Measurements from ENCODE around the gene ENOSF1.
"Not testable (repeated sequence)": the region's sequence is repeated elsewhere in the genome, so short reads cannot be mapped to it uniquely, and the experiment has no call there.

The ENOSF1 gene

DNA sequence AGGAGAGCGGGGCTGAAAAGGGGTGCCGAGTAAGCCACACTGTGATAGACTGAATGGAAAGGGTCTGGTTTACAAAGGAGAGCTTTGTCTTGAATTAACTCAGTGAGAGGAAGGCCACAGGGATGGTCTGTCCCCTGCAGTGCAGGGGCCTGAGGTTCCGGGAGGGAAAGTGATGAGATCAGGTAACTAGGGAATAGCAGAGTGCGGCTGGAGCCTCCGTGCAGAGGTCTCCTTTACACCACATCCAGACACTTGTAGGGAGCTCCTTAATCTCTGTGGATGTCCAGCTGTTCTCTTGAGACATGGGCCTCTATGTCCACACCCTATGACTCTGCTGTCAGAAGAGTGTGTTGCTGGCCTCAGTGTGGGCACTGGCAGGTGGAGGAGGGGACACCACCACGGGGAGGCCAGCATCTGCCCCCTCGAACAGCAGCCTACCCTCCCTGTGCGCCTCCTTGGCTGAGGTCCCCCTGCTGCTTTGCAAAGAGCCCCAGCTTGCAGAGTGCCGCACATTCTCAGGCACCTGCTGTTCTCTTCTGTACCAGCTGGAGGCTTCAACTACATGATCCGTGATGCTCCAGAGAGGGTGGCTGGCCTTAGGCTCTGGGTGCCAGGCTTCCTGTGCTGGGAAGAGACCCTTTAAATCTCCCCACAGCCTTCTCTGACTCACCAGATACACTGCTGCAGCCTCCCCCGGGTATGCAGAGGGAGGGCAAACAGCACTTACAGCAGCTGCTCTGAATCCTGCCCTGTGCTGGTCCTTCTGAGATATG is 25.9 kb downstream of the ENOSF1 start:
- Histone ChIP-seq H3K4me3 (no peak overlapping the region), H3K27ac (no peak overlapping the region)
- no peak for DNase-seq (ENCODE audit: low spot score)
- TF ChIP-seq, protein P1, sequence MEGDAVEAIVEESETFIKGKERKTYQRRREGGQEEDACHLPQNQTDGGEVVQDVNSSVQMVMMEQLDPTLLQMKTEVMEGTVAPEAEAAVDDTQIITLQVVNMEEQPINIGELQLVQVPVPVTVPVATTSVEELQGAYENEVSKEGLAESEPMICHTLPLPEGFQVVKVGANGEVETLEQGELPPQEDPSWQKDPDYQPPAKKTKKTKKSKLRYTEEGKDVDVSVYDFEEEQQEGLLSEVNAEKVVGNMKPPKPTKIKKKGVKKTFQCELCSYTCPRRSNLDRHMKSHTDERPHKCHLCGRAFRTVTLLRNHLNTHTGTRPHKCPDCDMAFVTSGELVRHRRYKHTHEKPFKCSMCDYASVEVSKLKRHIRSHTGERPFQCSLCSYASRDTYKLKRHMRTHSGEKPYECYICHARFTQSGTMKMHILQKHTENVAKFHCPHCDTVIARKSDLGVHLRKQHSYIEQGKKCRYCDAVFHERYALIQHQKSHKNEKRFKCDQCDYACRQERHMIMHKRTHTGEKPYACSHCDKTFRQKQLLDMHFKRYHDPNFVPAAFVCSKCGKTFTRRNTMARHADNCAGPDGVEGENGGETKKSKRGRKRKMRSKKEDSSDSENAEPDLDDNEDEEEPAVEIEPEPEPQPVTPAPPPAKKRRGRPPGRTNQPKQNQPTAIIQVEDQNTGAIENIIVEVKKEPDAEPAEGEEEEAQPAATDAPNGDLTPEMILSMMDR (IDR thresholded peaks at IDR 0.05): no peak

DNA sequence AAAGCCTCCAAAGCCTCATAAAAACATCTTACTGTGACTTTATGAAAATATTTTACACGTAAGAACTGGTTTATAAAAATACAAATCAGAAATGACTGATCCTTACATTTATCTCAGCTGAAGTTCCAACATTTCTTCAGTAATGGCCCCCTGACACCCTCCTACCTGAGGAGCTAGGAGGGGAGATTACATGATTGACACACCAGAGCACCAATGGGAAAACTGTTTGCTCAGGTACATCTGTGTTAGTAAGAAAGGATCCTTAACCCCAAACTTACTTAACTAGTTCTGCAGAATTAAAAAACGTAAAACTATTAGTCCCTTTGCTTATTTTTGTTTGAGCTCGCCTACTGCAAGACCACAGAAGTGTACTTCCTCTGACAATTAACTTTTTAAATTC is 27.0 kb downstream of the ENOSF1 start:
- DNase-seq (ENCODE audit: low spot score): no peak
- H3K4me3 ChIP-seq: no peak overlapping the region
- no peak overlapping the region for H3K27ac ChIP-seq
- TF ChIP-seq, protein P1 (IDR thresholded peaks at IDR 0.05): no peak

DNA sequence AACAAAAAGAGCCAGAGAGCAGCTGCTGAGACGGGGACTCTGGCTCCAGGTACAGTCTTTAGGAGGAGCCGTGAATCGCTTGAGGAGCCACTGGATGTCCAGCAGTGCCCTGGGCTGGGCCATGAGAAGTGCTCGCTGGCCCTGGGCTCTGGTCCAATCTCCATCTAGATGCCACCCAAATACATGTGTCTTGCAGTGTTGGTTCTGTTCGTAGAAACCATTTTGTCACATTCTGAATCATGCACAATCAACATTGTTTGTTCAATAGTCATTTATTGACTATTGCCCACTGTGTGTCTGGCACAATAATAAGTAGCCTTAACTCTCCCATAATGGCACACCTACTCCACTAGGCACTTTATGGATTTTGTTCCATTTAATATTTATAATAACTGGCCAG is 28.9 kb downstream of the ENOSF1 start:
- no peak overlapping the region for H3K4me3 ChIP-seq
- TF ChIP-seq, protein P1 (IDR thresholded peaks at IDR 0.05): no peak
- no peak overlapping the region for H3K27ac ChIP-seq
- no peak for DNase-seq (ENCODE audit: low spot score)

DNA sequence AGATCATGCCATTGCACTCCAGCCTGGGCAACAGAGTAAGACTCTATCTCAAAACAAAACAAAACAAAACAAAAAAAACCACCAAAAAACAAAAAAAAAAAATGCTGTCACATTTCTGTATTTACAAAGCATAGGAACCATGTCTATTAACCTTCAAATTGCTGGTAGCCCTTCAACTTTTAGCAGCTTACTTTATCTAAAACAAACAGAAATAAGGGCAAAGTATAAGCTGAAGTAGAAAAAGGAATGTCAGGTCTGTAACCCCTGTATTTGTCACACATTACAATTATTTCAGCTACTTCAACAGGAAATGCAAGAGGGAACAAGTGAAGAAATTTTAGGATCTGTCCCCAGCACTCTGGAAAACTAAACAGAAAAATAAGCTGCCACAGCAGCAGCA is 29.6 kb downstream of the ENOSF1 start:
- Histone ChIP-seq H3K27ac (no peak overlapping the region), H3K4me3 (no peak overlapping the region)
- TF ChIP-seq, protein P1 (IDR thresholded peaks at IDR 0.05): no peak
- no peak for DNase-seq (ENCODE audit: low spot score)

DNA sequence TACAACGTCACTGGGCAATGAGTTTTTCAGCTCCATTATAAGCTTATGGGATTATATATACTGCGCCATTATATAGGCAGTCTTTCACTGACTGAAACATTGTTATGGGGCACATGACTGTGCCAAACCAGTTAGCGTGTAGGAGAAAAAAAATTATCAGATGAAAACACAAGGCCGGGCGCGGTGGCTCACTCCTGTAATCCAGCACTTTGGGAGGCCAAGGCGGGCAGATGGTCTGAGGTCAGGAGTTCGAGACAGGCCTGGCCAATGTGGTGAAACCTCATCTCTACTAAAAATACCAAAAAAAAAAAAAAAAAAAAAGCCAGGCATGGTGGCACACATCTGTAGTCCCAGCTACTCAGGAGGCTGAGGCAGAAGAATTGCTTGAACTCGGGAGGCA is 30.0 kb downstream of the ENOSF1 start:
- DNase-seq (ENCODE audit: low spot score); H3K4me3 ChIP-seq; H3K27ac ChIP-seq: not testable (repeated sequence)

DNA sequence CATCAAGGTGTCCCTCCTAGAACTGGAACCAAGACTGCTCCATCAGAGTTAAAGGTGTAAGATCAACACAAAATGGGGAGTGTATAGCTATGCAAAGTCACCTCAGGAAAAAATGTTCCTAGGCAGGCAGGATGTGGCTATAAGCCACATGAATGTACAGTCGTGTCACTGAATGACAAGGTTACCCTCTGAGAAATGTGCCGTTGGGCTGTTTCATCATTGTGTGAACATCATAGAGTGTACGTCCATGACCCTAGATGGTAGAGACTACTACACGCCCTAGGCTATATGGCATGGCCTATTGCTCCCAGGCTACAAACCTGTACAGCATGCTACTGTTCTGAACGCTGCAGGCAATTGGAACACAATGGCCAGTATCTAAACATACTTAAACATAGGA is 30.4 kb downstream of the ENOSF1 start:
- no peak for DNase-seq (ENCODE audit: low spot score)
- no peak overlapping the region for H3K4me3 ChIP-seq
- TF ChIP-seq, protein P1 (IDR thresholded peaks at IDR 0.05): no peak
- H3K27ac ChIP-seq: no peak overlapping the region

DNA sequence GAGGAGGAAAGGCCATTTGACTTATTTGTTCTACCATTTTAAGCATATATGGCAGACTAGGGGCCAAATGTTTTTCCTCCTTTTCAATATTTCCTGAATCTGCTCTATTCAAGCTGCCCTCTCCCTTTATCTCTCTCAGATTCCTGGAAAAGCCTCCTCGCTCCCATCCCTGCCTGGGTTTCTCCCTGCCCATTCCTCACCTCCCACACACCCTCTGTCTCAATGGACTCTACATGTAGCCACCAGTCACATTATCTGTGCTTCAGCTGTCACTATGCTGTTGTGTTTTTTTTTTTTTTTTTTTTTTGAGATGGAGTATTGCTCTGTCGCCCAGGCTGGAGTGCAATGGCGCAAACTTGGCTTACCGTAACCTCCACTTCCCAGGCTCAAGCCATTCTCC is 32.0 kb downstream of the ENOSF1 start:
- no peak overlapping the region for H3K27ac ChIP-seq
- no peak overlapping the region for H3K4me3 ChIP-seq
- DNase-seq (ENCODE audit: low spot score): no peak
- TF ChIP-seq, protein P1 (IDR thresholded peaks at IDR 0.05): no peak
